Colonic mucosa (tissue), 4 donors: ENCODE data around the gene DYSF. TPM values are rescaled to one million over a fixed set of nuclear protein-coding genes. Genes with fewer than 3 reads are reported as not detected.

Source experiments
- DNase-seq: peaks from one replicate; pipeline ENCODE4 v3.0.0-alpha.2; 2020
- H3K27ac ChIP-seq: fragments of 200-600 bp; one replicate; pipeline ENCODE4 v1.8.0; 2021
- H3K27me3 ChIP-seq: fragments of 200-600 bp; one replicate; pipeline ENCODE4 v1.8.0; 2021
- H3K36me3 ChIP-seq: fragments of 200-600 bp; one replicate; pipeline ENCODE4 v1.8.0; 2021
- H3K4me1 ChIP-seq: fragments of 200-600 bp; one replicate; pipeline ENCODE4 v1.8.0; 2021; ENCODE audit warnings: mild to moderate bottlenecking
- H3K4me3 ChIP-seq: fragments of 200-600 bp; one replicate; pipeline ENCODE4 v1.8.0; 2021
- H3K9ac ChIP-seq, 2 donors: one replicate each; pipeline ENCODE4 v1.7.0; 2013; ENCODE audit warnings: control low read depth in 2 of 2, low read depth in 2 of 2, low read length in 2 of 2
- H3K9me3 ChIP-seq: fragments of 200-600 bp; one replicate; pipeline ENCODE4 v1.8.0; 2021
- intact Hi-C: fragments of 100-400 bp; cut with DNase I; formaldehyde crosslinking; loops from one replicate; pipeline ENCODE4 v1.14.1; 2022
- total RNA-seq, 2 donors: library from RNA; stranded (reverse); fragmentation: NEBNext Ultra II Directional in 1 of 2; extraction: Animal tissue kit (Norgen Biotek cat#: 25700) in 1 of 2; gene quantifications; one replicate each; pipeline ENCODE4 v1.2.1, GENCODE V29; 2021
- TF ChIP-seq, protein P1 (sequence below): fragments of 200-600 bp; IDR thresholded peaks from one replicate; pipeline ENCODE4 v1.8.0; 2022; ENCODE audit warnings: antibody characterized with exemption, mild to moderate bottlenecking
- donor health status: healthy.
- donor health status: DM: no; HTN: no; CAD: no.
- donor health status: DM: no; HTN: no; CAD: no.

Gene DYSF
- total RNA-seq, 2 donors from 2014 or later, result 2.4 to 7.5 TPM

DNA sequence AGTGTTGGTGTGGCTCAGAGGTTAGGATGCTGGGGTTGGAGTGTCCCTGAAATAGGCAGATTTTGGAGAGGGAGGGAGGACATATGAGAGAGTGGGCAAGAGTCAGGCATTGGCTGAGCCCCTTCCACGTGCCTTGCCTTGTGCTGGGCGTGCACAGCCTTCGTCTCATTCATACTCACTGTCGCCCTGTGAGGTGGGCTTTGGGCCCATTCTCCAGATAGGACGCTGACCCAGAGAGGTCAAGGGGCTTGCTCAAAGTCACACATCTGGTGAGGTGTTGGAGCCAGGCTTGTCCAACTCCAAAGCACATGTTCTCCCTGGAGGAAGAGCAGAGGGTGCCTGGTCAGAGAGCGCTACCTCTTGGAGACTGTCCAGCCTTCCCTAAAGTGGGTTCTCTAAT is 166.8 kb downstream of the DYSF start:
- Histone ChIP-seq H3K9me3 (no peaks in the 10 kb centered on the region), H3K4me1 (no peaks in the 10 kb centered on the region), H3K4me3 (no peak overlapping the region), H3K27me3 (no peaks in the 10 kb centered on the region), H3K27ac (no peak overlapping the region), H3K9ac (no peak overlapping the region), H3K36me3 (no peaks in the 10 kb centered on the region)
- TF ChIP-seq, protein P1, sequence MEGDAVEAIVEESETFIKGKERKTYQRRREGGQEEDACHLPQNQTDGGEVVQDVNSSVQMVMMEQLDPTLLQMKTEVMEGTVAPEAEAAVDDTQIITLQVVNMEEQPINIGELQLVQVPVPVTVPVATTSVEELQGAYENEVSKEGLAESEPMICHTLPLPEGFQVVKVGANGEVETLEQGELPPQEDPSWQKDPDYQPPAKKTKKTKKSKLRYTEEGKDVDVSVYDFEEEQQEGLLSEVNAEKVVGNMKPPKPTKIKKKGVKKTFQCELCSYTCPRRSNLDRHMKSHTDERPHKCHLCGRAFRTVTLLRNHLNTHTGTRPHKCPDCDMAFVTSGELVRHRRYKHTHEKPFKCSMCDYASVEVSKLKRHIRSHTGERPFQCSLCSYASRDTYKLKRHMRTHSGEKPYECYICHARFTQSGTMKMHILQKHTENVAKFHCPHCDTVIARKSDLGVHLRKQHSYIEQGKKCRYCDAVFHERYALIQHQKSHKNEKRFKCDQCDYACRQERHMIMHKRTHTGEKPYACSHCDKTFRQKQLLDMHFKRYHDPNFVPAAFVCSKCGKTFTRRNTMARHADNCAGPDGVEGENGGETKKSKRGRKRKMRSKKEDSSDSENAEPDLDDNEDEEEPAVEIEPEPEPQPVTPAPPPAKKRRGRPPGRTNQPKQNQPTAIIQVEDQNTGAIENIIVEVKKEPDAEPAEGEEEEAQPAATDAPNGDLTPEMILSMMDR, result no peak
- intact Hi-C loops, result no loop called here
- DNase-seq, result peak; percentile 4

DNA sequence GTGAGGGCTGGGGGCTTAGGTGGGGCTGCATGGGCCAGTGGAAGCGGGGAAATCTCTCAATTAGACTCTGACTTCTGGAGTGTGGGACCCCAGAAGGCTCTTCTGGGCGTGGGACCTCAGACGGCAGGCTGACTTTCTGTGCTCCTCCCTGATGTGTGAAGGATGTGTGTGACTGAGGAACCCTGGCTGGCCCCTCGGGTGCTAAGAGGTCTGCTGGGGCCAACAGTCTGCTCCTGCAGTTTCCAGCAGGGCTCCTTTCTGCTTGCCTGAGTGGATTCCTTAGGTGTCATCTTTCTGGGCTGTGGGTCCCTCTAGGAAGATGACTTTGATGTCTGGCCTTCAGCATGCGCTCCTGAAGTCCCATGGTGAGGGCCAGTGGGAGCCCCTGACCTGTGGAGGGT is 167.5 kb downstream of the DYSF start:
- peak; percentile 9 for DNase-seq
- H3K9ac ChIP-seq, result no peak overlapping the region
- no peaks in the 10 kb centered on the region for H3K9me3 ChIP-seq

DNA sequence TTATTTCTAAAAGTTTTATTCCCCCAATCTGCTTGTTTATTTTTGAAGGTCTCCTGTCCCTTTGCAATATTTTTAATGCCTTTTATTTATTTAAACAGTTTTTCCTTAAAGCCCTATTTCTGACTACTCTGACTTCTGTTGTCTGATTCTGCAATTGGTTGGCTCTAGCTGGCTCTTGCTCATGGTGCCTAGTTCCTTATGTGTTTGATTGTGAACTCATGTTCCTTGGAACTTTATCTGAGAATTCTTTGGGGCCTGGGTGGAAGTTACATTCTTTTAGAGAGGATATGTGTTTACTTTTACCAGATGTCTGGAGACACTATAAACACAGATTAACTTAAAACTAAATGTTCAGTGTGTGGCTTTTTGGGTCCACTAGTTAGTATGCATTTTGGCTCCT is 175.9 kb downstream of the DYSF start:
- intact Hi-C loops, result no loop called here
- no peak overlapping the region for H3K27ac ChIP-seq

More for the DNA sequence above, 167.5 kb downstream of the DYSF start:
- no peak overlapping the region for H3K27ac ChIP-seq
- no peaks in the 10 kb centered on the region for H3K27me3 ChIP-seq
- H3K4me3 ChIP-seq, result no peak overlapping the region
- H3K36me3 ChIP-seq, result no peaks in the 10 kb centered on the region
- intact Hi-C loops, result no loop called here
- H3K4me1 ChIP-seq, result no peaks in the 10 kb centered on the region
- TF ChIP-seq, protein P1, result no peak

DNA sequence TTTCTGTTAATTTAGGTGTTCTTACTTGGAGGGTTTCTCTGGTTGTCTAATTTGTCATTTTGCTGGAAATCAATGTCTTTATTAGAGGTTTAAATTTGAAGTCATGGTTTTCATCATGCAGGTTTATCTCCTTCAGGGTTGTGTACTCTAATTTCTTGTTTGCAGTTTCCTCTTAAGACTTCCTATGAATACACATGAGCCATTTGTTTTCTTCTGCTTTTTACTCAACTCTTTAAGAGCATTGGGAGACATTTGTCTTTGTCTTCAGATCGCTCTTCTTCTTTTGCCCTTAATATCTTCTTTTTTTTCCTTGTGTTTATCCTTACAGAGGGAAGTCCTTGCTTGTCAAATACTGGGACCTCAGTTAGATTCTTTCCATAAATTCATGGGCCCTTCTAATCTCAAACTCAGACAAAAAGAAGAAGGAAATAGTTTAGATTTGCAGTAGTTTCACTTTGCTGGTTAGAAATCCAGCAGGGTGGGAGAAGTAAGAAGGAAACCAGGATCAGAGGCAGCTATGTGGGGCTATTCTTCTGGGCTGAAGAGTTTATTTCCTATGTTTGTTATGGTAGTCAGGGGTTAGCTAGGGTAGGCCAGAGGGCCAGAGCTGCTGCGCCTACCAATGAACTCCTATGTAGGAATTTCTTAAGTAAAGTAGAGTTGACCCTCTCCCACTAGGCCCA is 176.6 kb downstream of the DYSF start:
- TF ChIP-seq, protein P1, result no peak
- no peaks in the 10 kb centered on the region for H3K27me3 ChIP-seq
- intact Hi-C loops, result no loop called here

More for the DNA sequence above, 175.9 kb downstream of the DYSF start:
- Histone ChIP-seq H3K4me1 (no peaks in the 10 kb centered on the region), H3K27me3 (no peaks in the 10 kb centered on the region), H3K9ac (no peak overlapping the region), H3K36me3 (no peaks in the 10 kb centered on the region), H3K4me3 (no peak overlapping the region), H3K9me3 (no peaks in the 10 kb centered on the region)
- TF ChIP-seq, protein P1, result no peak
- no peak for DNase-seq

DNA sequence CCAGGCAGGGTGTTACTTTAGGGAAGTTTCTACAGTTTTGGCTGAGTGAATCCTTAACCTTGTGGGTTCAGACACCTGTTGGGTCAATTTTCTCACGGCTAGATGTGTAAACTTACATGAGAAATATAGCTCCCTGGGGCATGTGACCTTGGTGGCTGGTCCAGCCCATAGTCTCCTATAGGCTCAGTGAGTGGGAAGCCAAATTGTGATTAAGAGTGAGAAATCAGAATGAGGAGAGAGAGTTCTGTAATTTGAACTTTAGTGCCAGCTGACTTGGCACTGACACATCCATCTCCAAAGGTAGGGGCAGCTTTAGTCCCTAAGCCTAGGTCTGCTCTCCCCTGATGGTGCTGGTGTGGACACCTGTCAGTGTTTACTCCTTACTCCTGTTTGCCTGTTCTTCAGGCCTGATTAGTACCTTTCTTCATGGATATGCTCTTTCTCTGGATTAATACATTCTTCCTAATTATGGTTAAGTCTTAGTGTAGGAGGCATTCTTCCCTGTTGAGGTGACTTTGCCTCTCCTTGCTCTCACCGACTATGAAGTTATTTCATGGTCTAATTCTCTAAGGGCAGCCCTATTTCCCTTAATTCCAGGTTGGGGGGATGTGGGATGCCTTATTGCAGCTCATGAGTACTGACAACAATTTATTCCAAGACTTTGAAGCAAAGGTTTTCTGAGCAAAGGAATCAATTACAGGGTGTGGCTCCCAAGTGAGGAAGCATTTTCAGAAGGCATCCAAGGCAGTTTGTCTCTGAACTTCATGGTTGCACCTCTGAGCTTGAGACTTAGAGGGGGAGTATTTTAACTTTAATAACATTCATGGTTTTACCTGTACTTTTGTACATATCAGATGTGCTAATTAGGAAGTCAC is 177.3 kb downstream of the DYSF start:
- Histone ChIP-seq H3K9ac (no peak overlapping the region), H3K9me3 (no peaks in the 10 kb centered on the region), H3K27ac (peak overlapping the region; percentile 13), H3K4me3 (no peak overlapping the region), H3K27me3 (no peaks in the 10 kb centered on the region), H3K4me1 (no peaks in the 10 kb centered on the region), H3K36me3 (no peaks in the 10 kb centered on the region)
- intact Hi-C loops, result no loop called here
- TF ChIP-seq, protein P1, result no peak
- no peak for DNase-seq

More for the DNA sequence above, 176.6 kb downstream of the DYSF start:
- Histone ChIP-seq H3K36me3 (no peaks in the 10 kb centered on the region), H3K9ac (no peak overlapping the region), H3K4me1 (no peaks in the 10 kb centered on the region), H3K27ac (peak overlapping the region; percentile 13), H3K9me3 (no peaks in the 10 kb centered on the region), H3K4me3 (no peak overlapping the region)
- no peak for DNase-seq
